Chondrocyte (in vitro differentiated cells): ENCODE measurements around the gene GLI3. TPM values are rescaled to one million over a fixed set of nuclear protein-coding genes. Genes with fewer than 3 reads are reported as not detected.

ENCODE experiments used
- DNase-seq: peaks from one replicate; pipeline ENCODE4 v3.0.0; 2021; ENCODE audit warnings: mixed read lengths, low spot score
- H3K27ac Mint-ChIP-seq: one replicate; pipeline ENCODE4 v1.8.0; 2021; ENCODE audit warnings: mild to moderate bottlenecking, moderate library complexity, mixed read lengths; ENCODE audit not compliant: unreplicated experiment
- H3K27me3 Mint-ChIP-seq: 2 replicates; pipeline ENCODE4 v1.8.0; 2021; ENCODE audit warnings: low read depth, mixed read lengths
- H3K36me3 Mint-ChIP-seq: 2 replicates; pipeline ENCODE4 v1.8.0; 2021; ENCODE audit warnings: low read depth, mixed read lengths
- H3K4me1 Mint-ChIP-seq: 2 replicates; pipeline ENCODE4 v1.8.0; 2021; ENCODE audit warnings: low read depth, mild to moderate bottlenecking, mixed read lengths
- H3K4me3 Mint-ChIP-seq: one replicate; pipeline ENCODE4 v1.8.0; 2021; ENCODE audit warnings: mild to moderate bottlenecking, moderate library complexity, mixed read lengths; ENCODE audit not compliant: unreplicated experiment
- H3K9me3 Mint-ChIP-seq: 2 replicates; pipeline ENCODE4 v1.8.0; 2021; ENCODE audit warnings: low read depth, mixed read lengths
- CTCF ChIP-seq: fragments of 200-600 bp; sonication (generic); IDR thresholded peaks from 2 replicates; pipeline ENCODE4 v1.5.0; 2021; ENCODE audit warnings: antibody characterized with exemption, mild to moderate bottlenecking, moderate library complexity
- total RNA-seq: library from RNA; stranded (reverse); gene quantifications from 3 replicates; pipeline ENCODE4 v1.2.1, GENCODE V29; 2021

The GLI3 gene
- total RNA-seq, 1 donor from 2014 or later = 11.7 TPM

- no peak for DNase-seq
- Mint-ChIP-seq H3K4me3 (no peak overlapping the region), H3K9me3 (no peaks in the 10 kb centered on the region), H3K27me3 (no peaks in the 10 kb centered on the region), H3K36me3 (no peaks in the 10 kb centered on the region), H3K4me1 (peaks cover 81% of the 10 kb centered on the region), H3K27ac (peak overlapping the region; percentile 17)
- TF ChIP-seq CTCF = no peak
These were observed 242.8 kb downstream of the GLI3 start for GRCh38 chr7:41994036-41994745.

DNA sequence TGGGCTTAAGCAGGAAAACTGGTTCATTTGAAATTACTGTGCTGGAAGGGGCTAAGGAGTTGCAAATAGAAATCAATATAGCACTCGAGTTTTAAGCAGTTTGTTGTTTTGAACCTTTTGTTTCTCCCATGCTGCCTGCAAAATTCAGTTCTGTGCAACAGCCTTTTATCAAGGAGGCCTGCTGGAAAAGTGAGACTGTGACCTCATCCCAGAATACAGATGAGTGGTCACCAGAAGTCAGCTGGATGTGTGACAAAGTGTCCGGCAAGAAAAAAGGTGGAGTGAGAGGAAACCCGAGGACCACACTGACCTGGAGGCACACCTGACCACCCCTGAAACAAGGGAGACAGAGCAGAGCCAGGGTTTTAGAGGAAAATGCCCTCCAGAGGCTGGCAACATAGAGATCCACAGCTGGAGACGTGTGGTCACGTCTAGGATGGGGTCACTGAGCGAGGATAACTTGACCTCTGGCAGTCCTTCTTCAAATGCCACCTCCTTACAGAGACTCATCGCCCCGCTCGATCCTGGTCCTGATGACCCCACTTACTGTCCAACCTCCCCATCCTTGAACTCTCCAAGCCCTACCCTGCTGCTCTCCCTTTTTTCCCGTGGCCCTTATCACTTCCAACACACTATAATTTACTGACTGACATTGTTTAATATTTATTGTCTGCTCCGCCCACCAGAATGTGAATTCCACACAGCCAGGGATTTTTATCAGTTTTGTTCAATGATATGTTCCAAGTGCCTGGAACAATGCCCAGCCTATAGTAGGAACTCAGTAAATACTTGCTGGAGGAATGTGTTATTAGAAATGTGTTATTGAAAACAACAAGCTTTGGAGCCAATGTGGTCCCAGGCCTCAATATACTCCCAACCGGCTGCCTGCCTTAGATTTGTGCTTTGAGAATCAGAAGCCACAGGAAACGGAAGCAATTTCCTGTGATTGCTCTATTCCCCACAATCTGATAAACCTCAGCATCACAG lies 243.8 kb downstream of the GLI3 start:
- Mint-ChIP-seq H3K27ac (peak overlapping the region; percentile 33), H3K36me3 (no peaks in the 10 kb centered on the region), H3K27me3 (no peaks in the 10 kb centered on the region), H3K4me1 (peaks cover 70% of the 10 kb centered on the region), H3K4me3 (no peak overlapping the region), H3K9me3 (no peaks in the 10 kb centered on the region)
- no peak for TF ChIP-seq CTCF
- no peak for DNase-seq

DNA sequence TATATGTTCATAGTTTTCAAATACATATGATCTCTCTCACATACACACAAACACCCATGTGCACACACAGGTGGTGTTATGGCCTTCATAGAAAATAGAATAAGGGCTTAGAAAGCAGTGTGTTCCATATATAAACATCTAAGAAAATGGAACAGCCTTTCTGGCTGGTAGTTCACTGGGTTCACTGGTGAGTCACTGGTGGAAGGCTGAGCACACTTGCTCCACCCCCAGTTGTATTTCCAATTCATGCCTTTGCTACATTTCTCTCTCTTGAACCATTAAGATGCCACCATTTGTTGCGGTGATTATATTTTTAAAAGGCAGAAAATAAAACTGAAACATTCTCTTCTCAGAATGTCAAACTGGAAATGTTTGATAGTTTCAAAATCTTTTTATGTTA lies 252.1 kb downstream of the GLI3 start:
- Mint-ChIP-seq H3K27ac (no peak overlapping the region), H3K9me3 (no peaks in the 10 kb centered on the region), H3K36me3 (no peaks in the 10 kb centered on the region), H3K4me3 (no peak overlapping the region), H3K27me3 (no peaks in the 10 kb centered on the region), H3K4me1 (peaks cover 25% of the 10 kb centered on the region)
- TF ChIP-seq CTCF = no peak
- DNase-seq = no peak

GRCh38 chr7:41981046-41982040 lies 255.7 kb downstream of the GLI3 start:
- H3K36me3 Mint-ChIP-seq = no peaks in the 10 kb centered on the region

More at GRCh38 chr7:41981046-41982040, 255.7 kb downstream of the GLI3 start:
- Mint-ChIP-seq H3K27ac (no peak overlapping the region), H3K27me3 (no peaks in the 10 kb centered on the region), H3K4me1 (peaks cover 36% of the 10 kb centered on the region), H3K9me3 (no peaks in the 10 kb centered on the region), H3K4me3 (no peak overlapping the region)
- no peak for TF ChIP-seq CTCF
- no peak for DNase-seq
